GM11168 (cell line): Measurements from ENCODE around the gene ECI2.

Experiments
- in situ Hi-C: fragments of 300-500 bp; cut with MboI; formaldehyde crosslinking; loops from one replicate; pipeline ENCODE4 v1.12.0; 2022; ENCODE audit warnings: low sequenced_read_pairs; ENCODE audit not compliant: unreplicated experiment

The ECI2 gene

GRCh38 chr6:4134841-4135664, at the start of gene ECI2:
ECI2 (minus strand) TSS chr6:4135575; CDS start chr6:4135560, 15 bp downstream.
- in situ Hi-C loops, result loop anchor here (25.0 kb wide), 1 partner anchor 398 kb away; no protein-coding TSS in a partner anchor

GRCh38 chr6:4180652-4181255, 45.4 kb upstream of the ECI2 start:
- in situ Hi-C loops, result no loop called here

- in situ Hi-C loops, result no loop called here
These were observed 44.7 kb upstream of the ECI2 start for GRCh38 chr6:4179960-4180651.

- in situ Hi-C loops, result no loop called here
These were observed 43.5 kb upstream of the ECI2 start for GRCh38 chr6:4178737-4179333.

- in situ Hi-C loops, result no loop called here
These were observed 41.5 kb upstream of the ECI2 start for GRCh38 chr6:4176907-4177306.

- in situ Hi-C loops, result loop anchor here (25.0 kb wide), 1 partner anchor 887 kb away; no protein-coding TSS in a partner anchor
These were observed 38.7 kb upstream of the ECI2 start for GRCh38 chr6:4174042-4174441.

GRCh38 chr6:4172368-4172767, 37.0 kb upstream of the ECI2 start:
- in situ Hi-C loops, result loop anchor here (25.0 kb wide), 1 partner anchor 885 kb away; no protein-coding TSS in a partner anchor

- in situ Hi-C loops, result loop anchor here (25.0 kb wide), 1 partner anchor 883 kb away; no protein-coding TSS in a partner anchor
These were observed 34.9 kb upstream of the ECI2 start for GRCh38 chr6:4170297-4170696.

GRCh38 chr6:4169028-4169789, 33.8 kb upstream of the ECI2 start:
- in situ Hi-C loops, result loop anchor here (25.0 kb wide), 1 partner anchor 882 kb away; no protein-coding TSS in a partner anchor

- in situ Hi-C loops, result loop anchor here (25.0 kb wide), 1 partner anchor 881 kb away; no protein-coding TSS in a partner anchor
These were observed 32.5 kb upstream of the ECI2 start for GRCh38 chr6:4167833-4168232.

GRCh38 chr6:4167123-4167522, 31.7 kb upstream of the ECI2 start:
- in situ Hi-C loops, result loop anchor here (25.0 kb wide), 1 partner anchor 880 kb away; no protein-coding TSS in a partner anchor

GRCh38 chr6:4164456-4164855, 29.1 kb upstream of the ECI2 start:
- in situ Hi-C loops, result loop anchor here (25.0 kb wide), 1 partner anchor 877 kb away; no protein-coding TSS in a partner anchor

- in situ Hi-C loops, result loop anchor here (25.0 kb wide), 1 partner anchor 877 kb away; no protein-coding TSS in a partner anchor
These were observed 28.7 kb upstream of the ECI2 start for GRCh38 chr6:4164117-4164442.

GRCh38 chr6:4163408-4164116, 28.2 kb upstream of the ECI2 start:
- in situ Hi-C loops, result loop anchor here (25.0 kb wide), 1 partner anchor 876 kb away; no protein-coding TSS in a partner anchor

- in situ Hi-C loops, result loop anchor here (25.0 kb wide), 1 partner anchor 875 kb away; no protein-coding TSS in a partner anchor
These were observed 27.0 kb upstream of the ECI2 start for GRCh38 chr6:4162370-4162769.

GRCh38 chr6:4159491-4159890, 24.1 kb upstream of the ECI2 start:
- in situ Hi-C loops, result loop anchor here (5.0 to 25.0 kb wide), 2 partner anchors 107 to 872 kb away; no protein-coding TSS in a partner anchor

- in situ Hi-C loops, result loop anchor here (5.0 to 25.0 kb wide), 2 partner anchors 105 to 870 kb away; no protein-coding TSS in a partner anchor
These were observed 22.1 kb upstream of the ECI2 start for GRCh38 chr6:4157506-4157905.

- in situ Hi-C loops, result loop anchor here (5.0 to 25.0 kb wide), 2 partner anchors 104 to 869 kb away; no protein-coding TSS in a partner anchor
These were observed 20.6 kb upstream of the ECI2 start for GRCh38 chr6:4155848-4156466.
